H1 (cell line): ENCODE results near the gene KCNQ1OT1. TPM values are rescaled to one million over a fixed set of nuclear protein-coding genes. Genes with fewer than 3 reads are reported as not detected.

Experiments used
- CTCF ChIA-PET: fragments of 300-600 bp; sonication (Branson Sonifier 250); formaldehyde crosslinking; loops from one replicate; lab custom pipeline; 2021; ENCODE audit not compliant: partially characterized antibody; lab: Charles Lee
- POLR2A ChIA-PET: fragments of 300-600 bp; sonication (Branson Sonifier 250); formaldehyde crosslinking; loops from one replicate; lab custom pipeline; 2021; ENCODE audit warnings: inconsistent platforms; ENCODE audit not compliant: partially characterized antibody; lab: Charles Lee
- DNase-seq, 2 experiments: peaks; one replicate each; pipeline versions ENCODE4 v3.0.0 to v3.0.0-alpha.2; 2010 to 2022; ENCODE audit warnings: low spot score in 2 of 2, low read depth in 1 of 2, mixed read lengths in 1 of 2
- FAIRE-seq: peaks from 2 replicates; lab custom pipeline; 2011; peaks lifted over from hg19 to GRCh38; lab: Jason Lieb, UNC
- H2AFZ ChIP-seq: 2 replicates; pipeline ENCODE4 v1.8.1; 2012; ENCODE audit warnings: low read length, inconsistent platforms
- H2AK5ac ChIP-seq: 2 replicates; pipeline ENCODE4 v1.6.1; 2013; ENCODE audit warnings: low read depth, low read length
- H2BK120ac ChIP-seq: replicated peaks from 2 replicates; pipeline ENCODE3; 2013; ENCODE audit warnings: low read depth, low read length, inconsistent platforms
- H2BK12ac ChIP-seq: 2 replicates; pipeline ENCODE4 v1.6.1; 2013; ENCODE audit warnings: low read depth, low read length
- H2BK15ac ChIP-seq: 2 replicates; pipeline ENCODE4 v1.6.1; 2013; ENCODE audit warnings: low read length
- H2BK20ac ChIP-seq: 2 replicates; pipeline ENCODE4 v1.6.1; 2013; ENCODE audit warnings: low read length
- H2BK5ac ChIP-seq: 2 replicates; pipeline ENCODE4 v1.6.1; 2013; ENCODE audit warnings: low read depth, low read length
- H3K14ac ChIP-seq: 2 replicates; pipeline ENCODE4 v1.6.1; 2013; ENCODE audit warnings: inconsistent platforms; ENCODE audit not compliant: insufficient read length
- H3K18ac ChIP-seq: 2 replicates; pipeline ENCODE4 v1.6.1; 2013; ENCODE audit warnings: low read length; ENCODE audit errors: extremely low read depth
- H3K23ac ChIP-seq: 2 replicates; pipeline ENCODE4 v1.6.1; 2013; ENCODE audit warnings: inconsistent platforms; ENCODE audit not compliant: insufficient read length
- H3K23me2 ChIP-seq: 2 replicates; pipeline ENCODE4 v1.6.1; 2013; ENCODE audit warnings: low read depth, low read length
- H3K27ac ChIP-seq: 2 replicates; pipeline ENCODE4 v1.6.1; 2011; ENCODE audit warnings: low read depth, low read length, inconsistent platforms
- H3K27me3 ChIP-seq, 4 experiments: replicated peaks in 1 of 4; 1 replicate in 1 of 4; 2 replicates in 3 of 4; pipeline versions ENCODE4 v1.6.1 to v1.8.1; 2011 to 2013; ENCODE audit warnings: low read length in 3 of 4, mild to moderate bottlenecking in 3 of 4, inconsistent platforms in 2 of 4, mixed read lengths in 2 of 4, moderate library complexity in 1 of 4; ENCODE audit not compliant: control insufficient read depth in 3 of 4, insufficient read depth in 3 of 4; ENCODE audit errors: extremely low read depth in 1 of 4
- H3K36me3 ChIP-seq, 4 experiments: 2 replicates each; pipeline versions ENCODE4 v1.6.1 to v1.8.1; 2011 to 2013; ENCODE audit warnings: mild to moderate bottlenecking in 4 of 4, low read length in 3 of 4, moderate library complexity in 2 of 4, control low read depth in 1 of 4, inconsistent platforms in 1 of 4; ENCODE audit not compliant: insufficient read depth in 4 of 4, control insufficient read depth in 2 of 4
- H3K4ac ChIP-seq: replicated peaks from 2 replicates; pipeline ENCODE3; 2013; ENCODE audit warnings: low read length, low read depth, mixed read lengths, inconsistent platforms; ENCODE audit not compliant: insufficient read length
- H3K4me1 ChIP-seq, 4 experiments: replicated peaks in 1 of 4; 1 replicate in 1 of 4; 2 replicates in 3 of 4; pipeline versions ENCODE4 v1.6.1 to v1.8.1; 2011 to 2013; ENCODE audit warnings: low read length in 3 of 4, inconsistent platforms in 2 of 4, mixed read lengths in 1 of 4; ENCODE audit not compliant: insufficient read depth in 4 of 4, control insufficient read depth in 3 of 4
- H3K4me2 ChIP-seq, 2 experiments: 2 replicates each; pipeline versions ENCODE4 v1.6.1 to v1.8.1; 2011 to 2013; ENCODE audit warnings: low read depth in 2 of 2, low read length in 2 of 2, control low read depth in 1 of 2, inconsistent platforms in 1 of 2, mild to moderate bottlenecking in 1 of 2; ENCODE audit not compliant: insufficient read depth in 1 of 2
- H3K4me3 ChIP-seq, 4 experiments: fragments of 200-600, 300-600 bp in 1 of 4; sonication (generic), shearing (Covaris generic), sonication (Bioruptor Twin) in 1 of 4; 2 replicates each; pipeline versions ENCODE4 v1.5.1 to v1.8.1; 2011 to 2016; ENCODE audit warnings: low read length in 4 of 4, low read depth in 3 of 4, control low read depth in 2 of 4, inconsistent platforms in 2 of 4, mild to moderate bottlenecking in 2 of 4, mixed read lengths in 1 of 4, moderate library complexity in 1 of 4; ENCODE audit not compliant: insufficient read depth in 2 of 4; ENCODE audit errors: extremely low read depth in 1 of 4
- H3K56ac ChIP-seq: replicated peaks from 2 replicates; pipeline ENCODE3; 2013; ENCODE audit warnings: low read depth, mild to moderate bottlenecking, mixed read lengths, low read length, inconsistent platforms; ENCODE audit not compliant: insufficient read length
- H3K79me1 ChIP-seq: 2 replicates; pipeline ENCODE4 v1.6.1; 2013; ENCODE audit warnings: low read depth, low read length, control low read depth
- H3K79me2 ChIP-seq, 2 experiments: 2 replicates each; pipeline versions ENCODE4 v1.6.1 to v1.8.1; 2012 to 2013; ENCODE audit warnings: low read length in 2 of 2, mild to moderate bottlenecking in 2 of 2, inconsistent platforms in 1 of 2; ENCODE audit not compliant: insufficient read depth in 2 of 2, control insufficient read depth in 1 of 2
- H3K9ac ChIP-seq, 4 experiments: replicated peaks in 1 of 4; 1 replicate in 1 of 4; 2 replicates in 3 of 4; pipeline versions ENCODE4 v1.6.1 to v1.8.1; 2011 to 2013; ENCODE audit warnings: low read depth in 3 of 4, low read length in 3 of 4, control low read depth in 2 of 4, mild to moderate bottlenecking in 2 of 4, moderate library complexity in 2 of 4, inconsistent platforms in 1 of 4; ENCODE audit errors: extremely low read depth in 1 of 4
- H3K9me3 ChIP-seq, 2 experiments: 2 replicates each; pipeline versions ENCODE4 v1.6.1 to v1.8.1; 2012 to 2013; ENCODE audit warnings: mild to moderate bottlenecking in 2 of 2, moderate library complexity in 2 of 2, control low read depth in 1 of 2, inconsistent platforms in 1 of 2, low read depth in 1 of 2, low read length in 1 of 2, mixed read lengths in 1 of 2; ENCODE audit not compliant: insufficient read depth in 2 of 2
- H4K20me1 ChIP-seq, 2 experiments: replicated peaks in 1 of 2; 2 replicates each; pipeline versions ENCODE3 to v1.8.1; 2011 to 2013; ENCODE audit warnings: inconsistent platforms in 2 of 2, low read length in 2 of 2, mild to moderate bottlenecking in 1 of 2; ENCODE audit not compliant: insufficient read depth in 2 of 2, control insufficient read depth in 1 of 2
- H4K5ac ChIP-seq: 2 replicates; pipeline ENCODE4 v1.6.1; 2013; ENCODE audit warnings: low read length, low read depth, mixed read lengths, inconsistent platforms; ENCODE audit not compliant: insufficient read length
- H4K8ac ChIP-seq: 2 replicates; pipeline ENCODE4 v1.8.0; 2013; ENCODE audit warnings: mild to moderate bottlenecking, moderate library complexity, low read length, inconsistent platforms; ENCODE audit not compliant: insufficient read depth; ENCODE audit errors: extremely low read depth
- H4K91ac ChIP-seq: replicated peaks from 2 replicates; pipeline ENCODE3; 2013; ENCODE audit warnings: low read length, mixed read lengths, inconsistent platforms; ENCODE audit not compliant: insufficient read length
- CEBPB ChIP-seq: IDR thresholded peaks from 2 replicates; pipeline ENCODE4 v1.6.1; 2012; ENCODE audit warnings: low read depth, low read length
- CREB1 ChIP-seq: IDR thresholded peaks from 2 replicates; pipeline ENCODE4 v1.6.1; 2012; ENCODE audit warnings: inconsistent platforms
- E2F6 ChIP-seq: IDR thresholded peaks from 2 replicates; pipeline ENCODE4 v1.6.1; 2012; ENCODE audit warnings: inconsistent platforms
- GABPA ChIP-seq: IDR thresholded peaks from 2 replicates; pipeline ENCODE4 v1.6.1; 2011; ENCODE audit warnings: mild to moderate bottlenecking, low read length, moderate library complexity, borderline replicate concordance; ENCODE audit not compliant: insufficient read depth
- HDAC6 ChIP-seq: IDR thresholded peaks from one replicate; pipeline ENCODE4 v1.7.1; 2012; ENCODE audit warnings: low read depth, mild to moderate bottlenecking, inconsistent platforms, low read length, moderate library complexity
- MAFK ChIP-seq: IDR thresholded peaks from 2 replicates; pipeline ENCODE4 v1.6.1; 2012; ENCODE audit warnings: low read depth, mild to moderate bottlenecking, improper control_type of control experiment, low read length
- POLR2AphosphoS5 ChIP-seq: IDR thresholded peaks from 2 replicates; pipeline ENCODE4 v1.6.1; 2011; ENCODE audit warnings: low read depth, low read length
- RBBP5 ChIP-seq: IDR thresholded peaks from 2 replicates; pipeline ENCODE4 v1.7.1; 2012; ENCODE audit warnings: low read depth, mild to moderate bottlenecking, inconsistent platforms, low read length, moderate library complexity, borderline replicate concordance
- RXRA ChIP-seq: IDR thresholded peaks from 2 replicates; pipeline ENCODE4 v1.6.1; 2011; ENCODE audit warnings: low read depth, mild to moderate bottlenecking, low read length, moderate library complexity; ENCODE audit not compliant: insufficient read depth
- SP2 ChIP-seq: IDR thresholded peaks from 2 replicates; pipeline ENCODE4 v1.6.1; 2012; ENCODE audit warnings: mild to moderate bottlenecking, low read length, inconsistent platforms
- USF2 ChIP-seq: IDR thresholded peaks from 2 replicates; pipeline ENCODE4 v1.6.1; 2011; ENCODE audit warnings: low read length, improper control_type of control experiment
- WGBS, 2 experiments: shearing (Covaris generic) in 1 of 2; methylation state at CpG; one replicate each; pipeline versions ENCODE4 v1.1.6 to v1.1.7; 2013 to 2015; ENCODE audit warnings: low lambda C conversion rate in 2 of 2, mixed read lengths in 2 of 2, inconsistent platforms in 1 of 2, low coverage in 1 of 2, missing lambda C conversion rate in 1 of 2; ENCODE audit not compliant: insufficient replicate concordance in 2 of 2, insufficient coverage in 1 of 2, insufficient read length in 1 of 2; ENCODE audit errors: extremely low coverage in 1 of 2, missing lambda C conversion rate in 1 of 2; 5-methylcytosine and 5-hydroxymethylcytosine counted together
- polyA plus RNA-seq, 7 experiments: library from polyadenylated mRNA; depleted of rRNA in 3 of 7; stranded (reverse) in 5 of 7; unstranded in 2 of 7; fragments of >200 nt in 5 of 7; fragments of 200-250 nt in 2 of 7; gene quantifications; 1 replicate in 5 of 7; 2 replicates in 1 of 7; 4 replicates in 1 of 7; pipeline versions ENCODE4 v1.2.1 to v1.2.3, GENCODE V29; 2011 to 2013; ENCODE audit warnings: missing spikeins in 2 of 7, mixed read lengths in 2 of 7
- total RNA-seq: library from RNA; stranded (reverse); fragmentation: NEBNext Ultra II Directional; extraction: Animal tissue kit (Norgen Biotek cat#: 25700); gene quantifications from 2 replicates; pipeline ENCODE4 v1.2.1, GENCODE V29; 2021

The KCNQ1OT1 gene
- total and polyA plus RNA-seq, 2 of the 8 experiments (the other 6 are each of a cell fraction or from before 2014, with no cell fraction given): 0.21 to 1.2 TPM

GRCh38 chr11:2592559-2593392 is 107.0 kb downstream of the KCNQ1OT1 start:
- Histone ChIP-seq H4K20me1 (peaks cover 0 to 10% of the 10 kb centered on the region in 2 experiments), H3K4me1 (no peaks in the 10 kb centered on the region), H3K27me3 (peaks cover 29 to 83% (median 79%) of the 10 kb centered on the region in 4 experiments), H3K4me3 (no peak overlapping the region), H3K4me2 (no peak overlapping the region), H2BK5ac (no peak overlapping the region), H2AFZ (no peak overlapping the region), H2BK120ac (no peak overlapping the region), H3K79me2 (no peaks in the 10 kb centered on the region), H2BK12ac (no peak overlapping the region), H3K9ac (no peak overlapping the region), H3K18ac (no peak overlapping the region), H2AK5ac (no peak overlapping the region), H3K4ac (no peak overlapping the region), H3K56ac (no peak overlapping the region), H3K79me1 (no peaks in the 10 kb centered on the region), H3K23me2 (no peaks in the 10 kb centered on the region), H4K5ac (no peak overlapping the region), H3K14ac (no peak overlapping the region), H3K27ac (no peak overlapping the region), H4K8ac (no peak overlapping the region; the same call in 1 of the 2 replicates), H4K91ac (no peak overlapping the region), H2BK20ac (no peak overlapping the region), H3K9me3 (peaks cover 6 to 16% of the 10 kb centered on the region in 2 experiments; a peak in 3 of 4 replicates), H2BK15ac (no peak overlapping the region), H3K23ac (no peak overlapping the region), H3K36me3 (no peaks in the 10 kb centered on the region)
- FAIRE-seq (no peak), DNase-seq (no peak)
- ChIA-PET POLR2A (no interaction called here), CTCF (no interaction called here)
- 87% methylated on average over 16 of the region's 16 CpGs; no CpG with 5 or more reads in 1 of the 2 experiments for WGBS, 2 experiments
- TF ChIP-seq SP2 (no peak), CEBPB (no peak), USF2 (no peak), CREB1 (no peak), HDAC6 (no peak), E2F6 (no peak), GABPA (no peak), POLR2AphosphoS5 (no peak), RBBP5 (no peak), RXRA (no peak), MAFK (no peak)
